Panc1 (cell line): ENCODE measurements around the gene SPEM1. TPM values are rescaled to one million over a fixed set of nuclear protein-coding genes. Genes with fewer than 3 reads are reported as not detected.
A peak's percentile ranks its signal among the peaks of the same experiment; 100 is the strongest.

Experiments
- ATAC-seq: fragments of 200-7000 bp; cut with Tn5 transposase; 2 replicates; pipeline ENCODE4 v1.9.1; 2020; ENCODE audit warnings: mild to moderate bottlenecking, moderate library complexity
- BruUV-seq: library from RNA; stranded (reverse); fragments of 400-500 nt; replicated peaks from 2 replicates; lab custom pipeline; 2021; lab: Mats Ljungman, UMichigan
- CTCF ChIA-PET: fragments of 300-600 bp; sonication (Branson Sonifier 250); formaldehyde crosslinking; loops from one replicate; lab custom pipeline; 2022; ENCODE audit warnings: antibody characterized with exemption; lab: Charles Lee
- POLR2A ChIA-PET: fragments of 300-600 bp; sonication (Branson Sonifier 250); formaldehyde crosslinking; loops from one replicate; lab custom pipeline; 2022; ENCODE audit warnings: antibody characterized with exemption; lab: Charles Lee
- DNase-seq: peaks from one replicate; pipeline ENCODE4 v3.0.0-alpha.2; 2010; ENCODE audit warnings: low read depth, low spot score
- H3K27ac ChIP-seq: 2 replicates; pipeline ENCODE4 v1.5.1; 2011; ENCODE audit warnings: mild to moderate bottlenecking, low read length, inconsistent platforms
- H3K27me3 ChIP-seq: fragments of 200-500 bp; sonication (Bioruptor generic); 2 replicates; pipeline ENCODE4 v1.6.0; 2014; ENCODE audit warnings: low read length, inconsistent platforms; ENCODE audit not compliant: control insufficient read depth, insufficient read depth
- H3K36me3 ChIP-seq: fragments of 200-500 bp; sonication (Bioruptor generic); 2 replicates; pipeline ENCODE4 v1.5.1; 2014; ENCODE audit warnings: inconsistent platforms, mild to moderate bottlenecking, low read length, moderate library complexity; ENCODE audit not compliant: control insufficient read depth, insufficient read depth
- H3K4me1 ChIP-seq: 2 replicates; pipeline ENCODE4 v1.5.1; 2011; ENCODE audit warnings: inconsistent platforms, mild to moderate bottlenecking, low read length, moderate library complexity; ENCODE audit not compliant: control insufficient read depth, insufficient read depth
- H3K4me3 ChIP-seq, 2 experiments: 2 replicates each; pipeline ENCODE4 v1.5.1; 2011 to 2012; ENCODE audit warnings: low read depth in 2 of 2, low read length in 2 of 2, mild to moderate bottlenecking in 2 of 2, inconsistent platforms in 1 of 2, moderate library complexity in 1 of 2
- H3K9me3 ChIP-seq: fragments of 200-500 bp; sonication (Bioruptor generic); 2 replicates; pipeline ENCODE4 v1.5.1; 2014; ENCODE audit warnings: low read depth, mild to moderate bottlenecking, inconsistent platforms, low read length, moderate library complexity; ENCODE audit not compliant: control insufficient read depth, insufficient read depth
- CTCF ChIP-seq: fragments of 450-650 bp; IDR thresholded peaks from 2 replicates; pipeline ENCODE4 v1.5.1; 2017; ENCODE audit warnings: mild to moderate bottlenecking
- POLR2AphosphoS5 ChIP-seq: IDR thresholded peaks from 2 replicates; pipeline ENCODE4 v1.6.1; 2012; ENCODE audit warnings: mild to moderate bottlenecking, low read depth, low read length, moderate library complexity
- REST ChIP-seq, 2 experiments: IDR thresholded peaks; 2 replicates each; pipeline ENCODE4 v1.6.1; 2011 to 2012; ENCODE audit warnings: low read depth in 2 of 2, control low read depth in 1 of 2, low read length in 1 of 2, mild to moderate bottlenecking in 1 of 2, moderate library complexity in 1 of 2; ENCODE audit not compliant: insufficient read depth in 1 of 2
- SIN3A ChIP-seq: IDR thresholded peaks from 2 replicates; pipeline ENCODE4 v1.6.1; 2012; ENCODE audit warnings: low read depth, mild to moderate bottlenecking, low read length, moderate library complexity, borderline replicate concordance; ENCODE audit not compliant: insufficient read depth
- TCF7L2 ChIP-seq: IDR thresholded peaks from 2 replicates; pipeline ENCODE4 v1.6.1; 2011; ENCODE audit warnings: mild to moderate bottlenecking, low read depth, low read length, inconsistent platforms
- in situ Hi-C: cut with HindIII; loops from 2 replicates; pipeline ENCODE4 v1.10.0; 2016; ENCODE audit warnings: low sequenced_read_pairs, low pct_unique_long_range_greater_than_20kb
- intact Hi-C: fragments of 100-400 bp; cut with micrococcal nuclease; formaldehyde crosslinking; loops from one replicate; pipeline ENCODE4 v1.10.0; 2022; ENCODE audit not compliant: unreplicated experiment
- total RNA-seq: library from RNA; stranded (reverse); gene quantifications from one replicate; pipeline ENCODE4 v1.2.1, GENCODE V29; 2021; ENCODE audit not compliant: unreplicated experiment

The SPEM1 gene
- total RNA-seq, 1 experiment from 2014 or later = not detected

- Histone ChIP-seq H3K27me3 (no peaks in the 10 kb centered on the region), H3K9me3 (no peaks in the 10 kb centered on the region), H3K27ac (no peak overlapping the region), H3K4me1 (peaks cover 3% of the 10 kb centered on the region), H3K4me3 (no peak overlapping the region), H3K36me3 (no peaks in the 10 kb centered on the region)
- DNase-seq (no peak), ATAC-seq (no peak)
- no TSS peak for BruUV-seq
- TF ChIP-seq SIN3A = no peak
- in situ Hi-C loops (no loop called here), intact Hi-C loops (no loop called here)
- CTCF ChIA-PET = no interaction called here
- POLR2A ChIA-PET = no interaction called here
These were observed 21.5 kb upstream of the SPEM1 start for GRCh38 chr17:7398612-7399011.

GRCh38 chr17:7403043-7403726 lies 16.9 kb upstream of the SPEM1 start:
- Histone ChIP-seq H3K4me1 (peaks cover 3% of the 10 kb centered on the region), H3K27ac (peak overlapping the region; percentile 76), H3K27me3 (no peaks in the 10 kb centered on the region), H3K4me3 (peak overlapping the region; percentile 61), H3K9me3 (no peaks in the 10 kb centered on the region), H3K36me3 (no peaks in the 10 kb centered on the region)
- CTCF ChIA-PET = interaction anchor here (1.1 kb wide), 1 partner anchor 16 kb away, joined by 4 read pairs; no protein-coding TSS in a partner anchor
- intact Hi-C loops = no loop called here
- POLR2A ChIA-PET = interaction anchor here (1.6 kb wide), 1 partner anchor 32 kb away, joined by 6 read pairs; the partner anchor contains the start of gene TMEM102
- DNase-seq (no peak), ATAC-seq (peak; percentile 6; the same call in 1 of the 2 replicates)
- TF ChIP-seq CTCF (no peak), TCF7L2 (no peak), REST (IDR thresholded peaks at IDR 0.05; ENCODE audit: insufficient read depth in 1 of 2, low read depth in 2 of 2, low read length in 1 of 2) (no peak), SIN3A (no peak)
- BruUV-seq = TSS peak; percentile 96
- in situ Hi-C loops = no loop called here

- ChIA-PET CTCF (interaction anchor here (0.7 to 1.1 kb wide), 2 partner anchors 15 to 149 kb away, joined by 4 to 5 read pairs; no protein-coding TSS in a partner anchor), POLR2A (interaction anchor here (0.7 to 1.6 kb wide), 3 partner anchors 32 to 340 kb away, joined by 3 to 9 read pairs (median 6); partner anchors contain the start of genes POLR2A and TMEM102)
- Histone ChIP-seq H3K27me3 (no peaks in the 10 kb centered on the region), H3K4me1 (peaks cover 3% of the 10 kb centered on the region), H3K9me3 (no peaks in the 10 kb centered on the region), H3K36me3 (no peaks in the 10 kb centered on the region), H3K27ac (peak overlapping the region; percentile 76), H3K4me3 (peak overlapping the region; percentile 61)
- TF ChIP-seq CTCF (no peak), POLR2AphosphoS5 (no peak), REST (IDR thresholded peaks at IDR 0.05; ENCODE audit: insufficient read depth in 1 of 2, low read depth in 2 of 2, low read length in 1 of 2) (no peak), TCF7L2 (no peak), SIN3A (no peak)
- in situ Hi-C loops = no loop called here
- intact Hi-C loops = no loop called here
- DNase-seq = no peak
- peak; percentile 70 for ATAC-seq
- no TSS peak for BruUV-seq
These were observed 16.5 kb upstream of the SPEM1 start for GRCh38 chr17:7403727-7403976.
